Measurements from ENCODE around the gene DAZL.

GRCh38 chr3:16595778-16596177 is 9.4 kb downstream of the DAZL start:
- TF ChIP-seq CTCF (IDR thresholded peaks at IDR 0.05 in 4 of 5, conservative IDR thresholded peaks at IDR 0.05 in 1 of 5) (no peak), POLR2A (IDR thresholded peaks at IDR 0.05) (no peak)

Data from gastrocnemius medialis (tissue), 4 donors.